Glutamatergic neuron (in vitro differentiated cells): ENCODE measurements around the gene DDX24. TPM values are rescaled to one million over a fixed set of nuclear protein-coding genes. Genes with fewer than 3 reads are reported as not detected.

Experiments used
- DNase-seq: peaks from one replicate; pipeline ENCODE4 v3.0.0; 2022
- H3K27ac Mint-ChIP-seq: one replicate; pipeline ENCODE4 v1.8.0; 2020; ENCODE audit warnings: mild to moderate bottlenecking, mixed read lengths, inconsistent platforms; ENCODE audit not compliant: unreplicated experiment
- H3K27me3 Mint-ChIP-seq: one replicate; pipeline ENCODE4 v1.8.0; 2020; ENCODE audit warnings: mild to moderate bottlenecking, moderate library complexity, mixed read lengths, inconsistent platforms; ENCODE audit not compliant: unreplicated experiment
- H3K36me3 Mint-ChIP-seq: one replicate; pipeline ENCODE4 v1.8.0; 2020; ENCODE audit warnings: mild to moderate bottlenecking, mixed read lengths, inconsistent platforms; ENCODE audit not compliant: unreplicated experiment
- H3K4me1 Mint-ChIP-seq: one replicate; pipeline ENCODE4 v1.8.0; 2020; ENCODE audit warnings: mild to moderate bottlenecking, low read depth, mixed read lengths, inconsistent platforms; ENCODE audit not compliant: unreplicated experiment
- H3K4me3 Mint-ChIP-seq: one replicate; pipeline ENCODE4 v1.8.0; 2020; ENCODE audit warnings: mild to moderate bottlenecking, mixed read lengths, inconsistent platforms; ENCODE audit not compliant: unreplicated experiment
- H3K9me3 Mint-ChIP-seq: one replicate; pipeline ENCODE4 v1.8.0; 2020; ENCODE audit warnings: mild to moderate bottlenecking, moderate library complexity, mixed read lengths, inconsistent platforms; ENCODE audit not compliant: unreplicated experiment
- total RNA-seq: library from RNA; stranded (reverse); fragmentation: NEBNext Ultra II Directional; extraction: Animal tissue kit (Norgen Biotek cat#: 25700); gene quantifications from one replicate; pipeline ENCODE4 v1.2.1, GENCODE V29; 2021; ENCODE audit not compliant: unreplicated experiment
- TF ChIP-seq, protein P1 (sequence below): fragments of 200-600 bp; sonication (generic); IDR thresholded peaks from one replicate; pipeline ENCODE4 v1.5.0; 2021; ENCODE audit not compliant: partially characterized antibody, unreplicated experiment

DDX24 gene
- total RNA-seq, 1 donor from 2014 or later = 257 TPM

DNA sequence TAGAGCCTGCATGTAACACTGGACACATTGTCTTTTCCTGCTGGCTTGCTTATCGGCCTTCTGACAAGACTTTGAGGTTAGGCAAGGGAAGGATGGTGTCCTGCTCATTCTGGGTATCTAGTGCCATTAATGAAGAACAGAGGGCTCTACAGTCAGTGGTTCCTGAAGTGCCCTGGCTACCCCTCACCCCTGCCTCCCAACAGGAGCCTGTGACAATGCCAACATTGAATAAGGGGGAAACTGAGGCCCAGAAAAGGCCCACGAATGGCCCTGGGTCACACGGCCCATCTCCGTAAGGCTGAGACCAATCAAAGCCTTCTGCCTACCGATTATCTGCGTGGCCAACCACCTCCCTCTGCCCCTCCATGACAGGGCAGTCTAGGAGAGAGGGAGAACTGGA is 46.3 kb upstream of the DDX24 start:
- H3K36me3 Mint-ChIP-seq = peaks cover 10% of the 10 kb centered on the region
- no peaks in the 10 kb centered on the region for H3K4me1 Mint-ChIP-seq
- H3K9me3 Mint-ChIP-seq = peaks cover 13% of the 10 kb centered on the region
- TF ChIP-seq, protein P1, sequence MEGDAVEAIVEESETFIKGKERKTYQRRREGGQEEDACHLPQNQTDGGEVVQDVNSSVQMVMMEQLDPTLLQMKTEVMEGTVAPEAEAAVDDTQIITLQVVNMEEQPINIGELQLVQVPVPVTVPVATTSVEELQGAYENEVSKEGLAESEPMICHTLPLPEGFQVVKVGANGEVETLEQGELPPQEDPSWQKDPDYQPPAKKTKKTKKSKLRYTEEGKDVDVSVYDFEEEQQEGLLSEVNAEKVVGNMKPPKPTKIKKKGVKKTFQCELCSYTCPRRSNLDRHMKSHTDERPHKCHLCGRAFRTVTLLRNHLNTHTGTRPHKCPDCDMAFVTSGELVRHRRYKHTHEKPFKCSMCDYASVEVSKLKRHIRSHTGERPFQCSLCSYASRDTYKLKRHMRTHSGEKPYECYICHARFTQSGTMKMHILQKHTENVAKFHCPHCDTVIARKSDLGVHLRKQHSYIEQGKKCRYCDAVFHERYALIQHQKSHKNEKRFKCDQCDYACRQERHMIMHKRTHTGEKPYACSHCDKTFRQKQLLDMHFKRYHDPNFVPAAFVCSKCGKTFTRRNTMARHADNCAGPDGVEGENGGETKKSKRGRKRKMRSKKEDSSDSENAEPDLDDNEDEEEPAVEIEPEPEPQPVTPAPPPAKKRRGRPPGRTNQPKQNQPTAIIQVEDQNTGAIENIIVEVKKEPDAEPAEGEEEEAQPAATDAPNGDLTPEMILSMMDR = no peak
- no peak for DNase-seq
- H3K4me3 Mint-ChIP-seq = no peak overlapping the region
- H3K27me3 Mint-ChIP-seq = peaks cover 2% of the 10 kb centered on the region
- no peak overlapping the region for H3K27ac Mint-ChIP-seq

- Mint-ChIP-seq H3K4me1 (no peaks in the 10 kb centered on the region), H3K36me3 (peaks cover 16% of the 10 kb centered on the region), H3K9me3 (peaks cover 13% of the 10 kb centered on the region), H3K4me3 (no peak overlapping the region), H3K27me3 (peaks cover 2% of the 10 kb centered on the region), H3K27ac (no peak overlapping the region)
- no peak for DNase-seq
- TF ChIP-seq, protein P1 = no peak
These were observed 45.8 kb upstream of the DDX24 start for GRCh38 chr14:94126800-94127199.

- TF ChIP-seq, protein P1 = no peak
- peaks cover 13% of the 10 kb centered on the region for H3K9me3 Mint-ChIP-seq
- H3K27me3 Mint-ChIP-seq = peaks cover 2% of the 10 kb centered on the region
- H3K36me3 Mint-ChIP-seq = peaks cover 17% of the 10 kb centered on the region
- DNase-seq = no peak
- no peaks in the 10 kb centered on the region for H3K4me1 Mint-ChIP-seq
- no peak overlapping the region for H3K4me3 Mint-ChIP-seq
- no peak overlapping the region for H3K27ac Mint-ChIP-seq
These were observed 45.3 kb upstream of the DDX24 start for GRCh38 chr14:94126419-94126677.

DNA sequence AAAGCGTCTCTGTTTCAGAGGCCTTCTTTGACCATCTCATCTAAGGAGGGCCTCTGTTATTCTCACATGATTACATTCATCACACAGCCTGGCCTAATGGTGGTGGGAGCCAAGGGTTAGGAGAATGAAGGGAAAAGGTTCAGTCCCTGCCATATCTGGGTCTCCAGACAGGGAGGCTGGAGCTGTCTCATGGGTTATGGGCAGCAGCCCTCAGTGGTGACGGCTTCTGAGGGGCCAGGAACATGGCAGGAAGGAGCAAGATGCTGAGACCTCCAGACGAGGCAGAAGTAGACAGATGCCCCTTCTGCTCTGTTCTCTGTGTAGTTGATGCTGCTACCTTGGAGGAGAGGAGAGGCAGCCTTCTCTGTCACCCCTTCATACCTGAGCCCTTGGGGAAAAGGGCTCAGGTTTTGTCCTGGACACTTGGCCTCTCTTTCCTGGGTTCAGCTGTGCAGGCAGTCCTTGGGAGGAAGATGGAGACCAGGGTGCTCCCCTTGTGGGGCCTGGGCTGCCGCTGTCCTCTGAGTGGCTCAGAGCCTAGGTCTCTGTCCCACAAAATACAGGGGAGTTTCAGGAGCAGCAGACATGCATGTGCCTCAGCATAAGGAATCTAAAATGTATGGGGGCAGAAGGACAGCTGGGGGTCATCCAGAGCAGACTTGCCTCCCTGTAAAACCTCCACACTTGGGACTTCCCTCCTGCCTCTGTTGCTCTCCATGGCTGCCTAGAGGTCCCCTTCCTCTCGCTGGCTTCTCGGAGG is 44.8 kb upstream of the DDX24 start:
- Mint-ChIP-seq H3K4me1 (no peaks in the 10 kb centered on the region), H3K36me3 (peaks cover 17% of the 10 kb centered on the region), H3K27ac (no peak overlapping the region), H3K27me3 (peaks cover 2% of the 10 kb centered on the region), H3K9me3 (peaks cover 13% of the 10 kb centered on the region), H3K4me3 (no peak overlapping the region)
- DNase-seq = no peak
- TF ChIP-seq, protein P1 = no peak

DNA sequence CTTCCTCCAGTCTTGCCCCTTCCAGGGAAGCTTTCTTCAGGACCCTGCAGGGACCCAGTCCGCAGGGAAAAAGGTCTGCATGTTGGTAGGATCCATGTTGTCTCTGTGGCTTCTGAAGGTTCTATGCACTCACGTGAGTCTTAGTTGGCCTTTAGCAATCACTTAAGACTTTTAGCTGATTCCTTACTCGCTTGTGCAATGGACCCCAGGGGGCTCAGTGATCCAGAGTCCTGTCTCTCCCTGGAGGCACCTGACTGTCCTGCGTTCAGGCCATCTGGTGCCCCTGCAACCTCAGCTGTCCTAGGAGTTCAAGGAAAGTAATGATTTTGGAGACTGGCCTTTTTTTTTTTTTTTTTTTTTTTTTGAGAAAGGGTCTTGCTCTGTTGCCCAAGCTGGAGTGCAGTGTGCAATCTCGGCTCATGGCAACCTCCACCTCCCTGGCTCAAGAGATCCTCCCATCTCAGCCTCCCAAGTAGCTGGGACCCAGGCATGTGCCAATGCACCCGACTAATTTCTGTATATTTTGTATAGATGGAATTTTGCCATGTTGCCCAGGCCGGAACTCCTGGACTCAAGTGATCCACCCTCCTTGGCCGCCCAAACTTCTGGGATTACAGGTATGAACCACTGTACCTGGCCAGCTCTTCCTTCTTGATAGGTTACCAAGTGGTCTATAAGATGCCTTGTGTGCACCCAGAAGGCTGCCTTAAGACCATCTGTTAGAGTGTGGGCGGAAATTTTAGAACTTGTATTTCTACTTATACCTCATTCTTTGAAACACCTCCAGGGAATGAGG is 43.8 kb upstream of the DDX24 start:
- peaks cover 2% of the 10 kb centered on the region for H3K27me3 Mint-ChIP-seq
- TF ChIP-seq, protein P1 = no peak
- peaks cover 11% of the 10 kb centered on the region for H3K9me3 Mint-ChIP-seq
- H3K36me3 Mint-ChIP-seq = peaks cover 17% of the 10 kb centered on the region
- H3K4me3 Mint-ChIP-seq = no peak overlapping the region
- no peaks in the 10 kb centered on the region for H3K4me1 Mint-ChIP-seq
- DNase-seq = no peak
- no peak overlapping the region for H3K27ac Mint-ChIP-seq
